HCT116 (cell line): ENCODE measurements around the gene MMP17. TPM values are rescaled to one million over a fixed set of nuclear protein-coding genes. Genes with fewer than 3 reads are reported as not detected.

Experiments used
- ATAC-seq: fragments of 200-7000 bp; cut with Tn5 transposase; 2 replicates; pipeline ENCODE4 v1.9.1; 2020; ENCODE audit warnings: mild to moderate bottlenecking, moderate library complexity
- BruUV-seq: library from RNA; stranded (reverse); fragments of 400-500 nt; replicated peaks from 2 replicates; lab custom pipeline; 2021; lab: Mats Ljungman, UMichigan
- CTCF ChIA-PET: fragments of 300-600 bp; sonication (Branson Sonifier 250); formaldehyde crosslinking; loops from one replicate; lab custom pipeline; 2021; ENCODE audit warnings: antibody characterized with exemption; lab: Charles Lee
- POLR2A ChIA-PET: fragments of 300-600, 350-600 bp; sonication (Branson Sonifier 250); formaldehyde crosslinking; loops from one replicate; lab custom pipeline; 2021; ENCODE audit warnings: antibody characterized with exemption; lab: Charles Lee
- RAD21 ChIA-PET, 2 experiments: fragments of 300-600 bp; sonication (Branson Sonifier 250); formaldehyde crosslinking; loops; one replicate each; lab custom pipeline; 2023; ENCODE audit warnings: low total read pairs in 2 of 2; ENCODE audit not compliant: uncharacterized antibody in 2 of 2, unreplicated experiment in 2 of 2, low non-redundant PET in 1 of 2; lab: Charles Lee
- DNase-seq: peaks from one replicate; pipeline ENCODE4 v3.0.0-alpha.2; 2010; ENCODE audit warnings: low read depth, low spot score
- H2AFZ ChIP-seq: fragments of 200-600 bp; shearing (Covaris generic), sonication (generic); 2 replicates; pipeline ENCODE4 v1.6.1; 2017; ENCODE audit warnings: low read depth, mixed run types, mixed read lengths, antibody characterized with exemption, low read length; ENCODE audit not compliant: poor library complexity, severe bottlenecking
- H3K27ac ChIP-seq: 2 replicates; pipeline ENCODE4 v1.5.1; 2012; ENCODE audit warnings: low read depth, low read length
- H3K27me3 ChIP-seq: fragments of 200-600 bp; sonication (generic); 2 replicates; pipeline ENCODE4 v1.6.1; 2016; ENCODE audit warnings: mixed run types, low read length, mixed read lengths; ENCODE audit not compliant: insufficient read depth
- H3K36me3 ChIP-seq, 2 experiments: fragments of 200-500 bp in 1 of 2; fragments of 200-600 bp in 1 of 2; sonication (Bioruptor generic) in 1 of 2; sonication (generic) in 1 of 2; 2 replicates each; pipeline versions ENCODE4 v1.5.1 to v1.6.1; 2014 to 2016; ENCODE audit warnings: low read length in 2 of 2, inconsistent platforms in 1 of 2, mixed read lengths in 1 of 2, mixed run types in 1 of 2; ENCODE audit not compliant: insufficient read depth in 2 of 2, control insufficient read depth in 1 of 2
- H3K4me1 ChIP-seq, 2 experiments: fragments of 200-600 bp in 1 of 2; sonication (generic) in 1 of 2; 2 replicates each; pipeline versions ENCODE4 v1.5.1 to v1.6.1; 2012 to 2017; ENCODE audit warnings: low read length in 2 of 2, inconsistent platforms in 1 of 2, mild to moderate bottlenecking in 1 of 2, mixed read lengths in 1 of 2, mixed run types in 1 of 2, moderate library complexity in 1 of 2; ENCODE audit not compliant: insufficient read depth in 2 of 2, control insufficient read depth in 1 of 2
- H3K4me2 ChIP-seq: fragments of 200-600 bp; sonication (generic); 2 replicates; pipeline ENCODE4 v1.6.1; 2017; ENCODE audit warnings: mixed run types, low read length, mixed read lengths
- H3K4me3 ChIP-seq, 2 experiments: fragments of 200-600 bp in 1 of 2; sonication (generic) in 1 of 2; replicated peaks in 1 of 2; 2 replicates each; pipeline ENCODE4 v1.5.1; 2011 to 2016; ENCODE audit warnings: low read length in 2 of 2, control low read depth in 1 of 2, low read depth in 1 of 2, mild to moderate bottlenecking in 1 of 2, mixed read lengths in 1 of 2, mixed run types in 1 of 2
- H3K79me2 ChIP-seq: fragments of 200-600 bp; sonication (generic); 2 replicates; pipeline ENCODE4 v1.6.1; 2017; ENCODE audit warnings: mild to moderate bottlenecking, mixed run types, low read length, moderate library complexity, mixed read lengths; ENCODE audit not compliant: insufficient read depth
- H3K9ac ChIP-seq: fragments of 200-600 bp; sonication (generic); 2 replicates; pipeline ENCODE4 v1.6.1; 2016; ENCODE audit warnings: low read length, mixed read lengths
- H3K9me2 ChIP-seq: fragments of 200-600 bp; sonication (generic), shearing (Covaris generic); 2 replicates; pipeline ENCODE4 v1.6.1; 2017; ENCODE audit warnings: mixed run types, mild to moderate bottlenecking, moderate library complexity; ENCODE audit not compliant: insufficient read depth
- H3K9me3 ChIP-seq, 2 experiments: fragments of 200-500 bp in 1 of 2; fragments of 200-600 bp in 1 of 2; sonication (Bioruptor generic) in 1 of 2; sonication (generic) in 1 of 2; 2 replicates each; pipeline ENCODE4 v1.6.1; 2014 to 2017; ENCODE audit warnings: low read length in 2 of 2, mixed read lengths in 2 of 2, inconsistent platforms in 1 of 2, low read depth in 1 of 2, mild to moderate bottlenecking in 1 of 2, mixed run types in 1 of 2, moderate library complexity in 1 of 2; ENCODE audit not compliant: control insufficient read depth in 1 of 2, insufficient read depth in 1 of 2
- H4K20me1 ChIP-seq: fragments of 200-600 bp; sonication (generic), shearing (Covaris generic); 2 replicates; pipeline ENCODE4 v1.6.1; 2017; ENCODE audit warnings: mixed run types, mild to moderate bottlenecking, moderate library complexity; ENCODE audit not compliant: insufficient read depth
- ATF3 ChIP-seq: IDR thresholded peaks from 2 replicates; pipeline ENCODE4 v1.6.1; 2012
- EGR1 ChIP-seq: IDR thresholded peaks from 2 replicates; pipeline ENCODE4 v1.6.1; 2012; ENCODE audit warnings: low read depth
- FOSL1 ChIP-seq: IDR thresholded peaks from 2 replicates; pipeline ENCODE4 v1.6.1; 2012; ENCODE audit warnings: low read depth
- JUND ChIP-seq: IDR thresholded peaks from 2 replicates; pipeline ENCODE4 v1.6.1; 2012
- POLR2AphosphoS5 ChIP-seq: IDR thresholded peaks from 2 replicates; pipeline ENCODE4 v1.6.1; 2011; ENCODE audit warnings: mild to moderate bottlenecking, low read depth, low read length, moderate library complexity
- SP1 ChIP-seq: IDR thresholded peaks from 2 replicates; pipeline ENCODE4 v1.6.1; 2012; ENCODE audit warnings: low read depth
- SRF ChIP-seq: IDR thresholded peaks from 2 replicates; pipeline ENCODE4 v1.6.1; 2012; ENCODE audit warnings: low read depth
- TCF7L2 ChIP-seq: IDR thresholded peaks from 2 replicates; pipeline ENCODE4 v1.7.0; 2011; ENCODE audit warnings: borderline replicate concordance, inconsistent platforms; ENCODE audit not compliant: insufficient read depth, insufficient read length; ENCODE audit errors: extremely low read depth
- ZBTB33 ChIP-seq: IDR thresholded peaks from 2 replicates; pipeline ENCODE4 v1.6.1; 2011; ENCODE audit warnings: mild to moderate bottlenecking, low read length, moderate library complexity; ENCODE audit not compliant: insufficient replicate concordance; ENCODE audit errors: extremely low read depth
- ZNF274 ChIP-seq: fragments of 200-500 bp; sonication (Bioruptor generic); IDR thresholded peaks from 2 replicates; pipeline ENCODE4 v1.6.1; 2014; ENCODE audit warnings: mild to moderate bottlenecking, low read depth, low read length, inconsistent platforms
- intact Hi-C: fragments of 100-400 bp; cut with micrococcal nuclease; formaldehyde crosslinking; loops from 2 replicates; pipeline ENCODE4 v1.10.0; 2022
- total RNA-seq: library from RNA; stranded (reverse); gene quantifications from one replicate; pipeline ENCODE4 v1.2.1, GENCODE V29; 2021; ENCODE audit not compliant: unreplicated experiment
- TF ChIP-seq, protein P1 (sequence below): IDR thresholded peaks from 2 replicates; pipeline ENCODE4 v1.6.1; 2012

The MMP17 gene
- total RNA-seq, 1 experiment from 2014 or later: 14.3 TPM

DNA sequence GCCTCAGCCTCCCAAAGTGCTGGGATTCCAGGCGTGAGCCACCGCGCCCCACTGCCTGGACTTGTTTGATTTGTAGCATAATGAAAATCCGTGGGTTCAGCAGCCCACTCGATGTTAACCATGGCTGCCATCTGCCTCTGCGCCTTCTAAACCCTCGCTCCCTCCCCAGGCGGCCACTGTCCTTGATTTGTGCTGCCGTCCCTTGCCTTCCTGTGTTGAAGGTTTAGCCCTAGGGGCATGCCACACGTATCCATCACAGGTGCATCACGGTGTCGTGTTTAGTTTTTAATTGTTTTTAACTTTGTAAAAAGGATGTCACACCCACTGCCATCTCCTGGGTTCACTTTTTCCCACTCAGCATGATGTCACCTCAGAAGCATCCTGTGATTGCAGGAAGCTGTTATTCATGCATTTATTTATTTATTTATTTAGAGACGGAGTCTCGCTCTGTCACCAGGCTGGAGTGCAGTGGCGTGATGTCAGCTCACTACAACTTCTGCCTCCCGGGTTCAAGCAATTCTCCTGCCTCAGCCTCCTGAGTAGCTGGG is 41.8 kb downstream of the MMP17 start:
- intact Hi-C loops: no loop called here
- DNase-seq (no peak), ATAC-seq (no peak)
- H2AFZ ChIP-seq: no peak overlapping the region
- 0 out of 2 replicates have a peak overlapping the region, but pooled peaks have one; percentile 22 for H3K4me2 ChIP-seq
- H3K4me1 ChIP-seq: peaks cover 28 to 40% of the 10 kb centered on the region in 2 experiments
- ChIA-PET POLR2A (no interaction called here), CTCF (no interaction called here), RAD21 (no interaction called here)
- H3K9ac ChIP-seq: no peak overlapping the region
- H3K79me2 ChIP-seq: no peaks in the 10 kb centered on the region
- H3K27me3 ChIP-seq: no peaks in the 10 kb centered on the region
- H3K9me2 ChIP-seq: no peaks in the 10 kb centered on the region
- H3K9me3 ChIP-seq: no peaks in the 10 kb centered on the region
- BruUV-seq: no TSS peak
- H3K27ac ChIP-seq: no peak overlapping the region
- no peaks in the 10 kb centered on the region for H4K20me1 ChIP-seq
- no peaks in the 10 kb centered on the region for H3K36me3 ChIP-seq
- TF ChIP-seq ATF3: no peak
- TF ChIP-seq JUND: peak; percentile 64; the same call in 1 of the 2 replicates
- 0 out of 2 replicates have a peak, but pooled peaks have one; percentile 43 for TF ChIP-seq FOSL1
- no peak overlapping the region for H3K4me3 ChIP-seq

GRCh38 chr12:131871677-131872076 is 43.5 kb downstream of the MMP17 start:
- peaks cover 18 to 30% of the 10 kb centered on the region in 2 experiments for H3K4me1 ChIP-seq
- peak overlapping the region; percentile 53 for H3K4me2 ChIP-seq
- H4K20me1 ChIP-seq: no peaks in the 10 kb centered on the region
- ATAC-seq (no peak), DNase-seq (no peak)
- H3K9ac ChIP-seq: 0 out of 2 replicates have a peak overlapping the region, but pooled peaks have one; percentile 4
- intact Hi-C loops: no loop called here
- no peak overlapping the region for H3K4me3 ChIP-seq
- H3K79me2 ChIP-seq: no peaks in the 10 kb centered on the region
- TF ChIP-seq POLR2AphosphoS5 (no peak), FOSL1 (no peak), SP1 (no peak), ZNF274 (no peak), TCF7L2 (no peak), EGR1 (no peak), ATF3 (no peak), ZBTB33 (no peak), SRF (no peak)
- TF ChIP-seq, protein P1, sequence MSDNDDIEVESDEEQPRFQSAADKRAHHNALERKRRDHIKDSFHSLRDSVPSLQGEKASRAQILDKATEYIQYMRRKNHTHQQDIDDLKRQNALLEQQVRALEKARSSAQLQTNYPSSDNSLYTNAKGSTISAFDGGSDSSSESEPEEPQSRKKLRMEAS: no peak
- no peak overlapping the region; the same call in 1 of the 2 replicates for H3K27ac ChIP-seq
- ChIA-PET POLR2A (interaction anchor here (1.3 kb wide), 1 partner anchor 28 kb away, joined by 3 read pairs; no protein-coding TSS in a partner anchor), CTCF (no interaction called here), RAD21 (no interaction called here)
- no TSS peak for BruUV-seq
- H3K27me3 ChIP-seq: no peaks in the 10 kb centered on the region
- H3K36me3 ChIP-seq: no peaks in the 10 kb centered on the region
- no peak overlapping the region for H2AFZ ChIP-seq
- H3K9me2 ChIP-seq: no peaks in the 10 kb centered on the region
- H3K9me3 ChIP-seq: no peaks in the 10 kb centered on the region
